Dermis blood vessel endothelial cell (primary cell): ENCODE data around the gene ANKUB1. TPM values are rescaled to one million over a fixed set of nuclear protein-coding genes. Genes with fewer than 3 reads are reported as not detected.
"Not testable (repeated sequence)": the region's sequence is repeated elsewhere in the genome, so short reads cannot be mapped to it uniquely, and the experiment has no call there.

Experiments
- DNase-seq: peaks from one replicate; pipeline ENCODE4 v3.0.0; 2010
- total RNA-seq: library from RNA; depleted of rRNA; stranded (reverse); fragments of >200 nt; gene quantifications from 2 replicates; pipeline ENCODE4 v1.2.3, GENCODE V29; 2014

The ANKUB1 gene, protein sequence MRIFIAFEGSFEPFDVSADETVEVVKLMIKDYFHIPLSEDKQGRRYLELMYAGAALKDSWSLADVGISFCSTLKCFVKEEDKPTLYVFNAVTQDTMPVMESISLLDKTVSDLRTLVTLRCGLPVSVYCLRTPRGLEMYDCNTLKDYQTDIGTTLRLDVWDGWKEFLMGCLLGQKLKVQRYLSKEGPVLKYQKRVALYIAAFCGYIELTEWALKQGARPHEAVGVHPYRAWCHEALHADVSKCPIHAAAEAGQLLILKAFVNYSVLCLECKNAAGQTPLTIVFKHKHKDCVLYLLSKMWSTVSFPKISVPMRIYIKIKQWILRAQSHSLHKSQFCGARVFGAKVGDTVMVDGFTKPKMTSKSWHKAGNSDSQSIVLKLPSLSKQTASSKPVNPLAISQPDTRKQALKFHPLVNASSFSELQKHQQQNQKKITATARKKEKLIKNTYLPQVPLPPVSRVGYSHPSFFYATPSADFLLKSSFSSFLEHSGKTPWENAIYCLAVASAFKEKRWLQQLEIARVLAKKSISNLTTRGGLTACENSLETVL
- total RNA-seq, result not detected in 2 replicates

GRCh38 chr3:149792452-149793270 lies at the start of gene ANKUB1:
Gene ANKUB1, minus strand, starts transcription at chr3:149792554. Its CDS starts 188 bp downstream, at chr3:149792366.
- no peak for DNase-seq

DNA sequence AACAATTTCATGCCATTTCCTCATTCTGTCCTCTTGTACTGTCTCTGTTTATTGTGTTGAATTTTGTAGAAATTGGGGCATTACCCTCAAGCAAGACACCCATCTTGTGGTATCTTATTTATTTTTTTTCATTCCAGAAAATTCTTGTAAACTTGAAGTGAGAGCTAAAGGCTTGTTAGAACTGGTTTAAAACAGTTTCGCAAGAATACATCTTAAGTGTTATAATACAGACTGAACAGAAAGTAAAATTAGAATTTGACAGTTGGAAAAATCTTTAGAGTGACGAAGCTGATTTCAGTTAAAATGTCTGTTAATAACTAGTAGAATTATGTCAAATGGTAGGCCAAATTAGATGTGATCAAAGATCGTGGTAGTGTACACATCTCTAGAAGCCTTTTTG lies 47.5 kb upstream of the ANKUB1 start:
- no peak for DNase-seq

- not testable (repeated sequence) for DNase-seq
Observed at GRCh38 chr3:149839469-149839868, 47.1 kb upstream of the ANKUB1 start.

- DNase-seq, result not testable (repeated sequence)
Observed at GRCh38 chr3:149838491-149838890, 46.1 kb upstream of the ANKUB1 start.

DNA sequence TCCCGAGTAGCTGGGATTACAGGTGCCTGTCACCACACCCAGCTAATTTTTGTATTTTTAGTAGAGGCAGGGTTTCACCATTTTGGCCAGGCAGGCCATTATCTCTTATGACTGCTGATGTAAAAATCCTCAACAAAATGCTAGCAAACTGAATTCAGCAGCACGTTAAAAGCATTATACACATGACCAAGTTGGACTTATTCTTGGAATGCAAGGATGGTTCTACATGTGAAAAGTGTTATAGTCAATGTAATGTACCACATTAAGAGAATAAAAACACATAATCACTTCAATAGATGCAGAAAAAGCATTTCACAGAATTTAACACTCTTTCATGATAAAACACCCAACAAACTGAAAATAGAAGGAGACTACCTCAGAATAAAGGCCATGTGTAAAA lies 40.9 kb upstream of the ANKUB1 start:
- no peak for DNase-seq

DNA sequence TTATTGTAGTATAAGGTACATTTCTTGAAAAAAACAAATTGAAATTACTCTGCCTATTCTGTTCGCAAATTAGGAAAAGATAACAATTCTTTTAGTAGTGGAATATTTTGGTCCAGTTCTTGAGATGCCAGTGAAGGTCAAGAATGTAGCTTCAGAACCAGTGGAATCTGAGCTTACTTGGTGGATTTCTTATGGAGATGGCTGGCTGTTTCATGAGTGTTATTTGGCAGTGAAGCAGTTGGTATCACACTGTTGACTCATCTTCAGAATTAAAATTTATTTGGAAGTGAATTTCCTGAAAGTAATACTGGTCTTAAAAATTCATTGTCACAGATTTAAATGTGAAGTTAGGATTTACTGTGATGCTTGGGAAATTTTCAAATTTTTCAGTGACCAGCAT lies 39.7 kb upstream of the ANKUB1 start:
- no peak for DNase-seq

- no peak for DNase-seq
Observed at GRCh38 chr3:149831321-149831720, 39.0 kb upstream of the ANKUB1 start.

DNA sequence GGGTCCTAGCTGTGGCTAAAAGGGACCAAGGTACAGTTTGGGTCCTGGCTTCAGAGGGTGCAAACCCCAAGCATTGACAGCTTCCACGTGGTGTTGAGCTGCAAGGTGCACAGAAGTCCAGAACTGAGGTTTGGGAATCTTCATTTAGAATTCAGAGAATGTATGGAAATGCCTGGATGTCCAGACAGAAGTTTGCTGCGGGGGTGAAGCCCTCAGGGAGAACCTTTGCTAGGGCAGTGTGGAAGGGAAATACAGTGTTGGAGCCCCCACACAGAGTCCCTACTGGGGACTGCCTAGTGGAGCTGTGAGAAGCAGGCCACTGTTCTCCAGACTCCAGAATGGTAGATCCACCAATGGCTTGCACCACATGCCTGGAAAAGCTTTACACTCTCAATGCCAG lies 38.5 kb upstream of the ANKUB1 start:
- no peak for DNase-seq

DNA sequence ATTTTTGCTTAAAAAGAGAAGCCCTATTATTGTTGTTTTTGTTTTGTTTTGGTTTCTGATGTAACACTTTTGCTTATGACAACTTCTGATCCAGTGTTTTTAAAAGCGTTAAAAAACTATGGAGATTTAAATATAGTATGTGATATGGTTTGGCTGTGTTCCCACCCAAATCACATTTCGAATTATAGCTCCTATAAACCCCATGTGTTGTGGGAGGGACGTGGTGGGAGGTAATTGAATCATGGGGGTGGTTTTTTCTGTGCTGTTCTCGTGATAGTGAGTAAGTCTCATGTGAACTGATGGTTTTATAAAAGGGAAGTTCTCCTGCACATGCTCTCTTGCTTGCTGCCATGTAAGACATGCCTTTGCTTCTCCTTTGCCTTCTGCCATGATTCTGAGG lies 37.3 kb upstream of the ANKUB1 start:
- DNase-seq, result not testable (repeated sequence)

GRCh38 chr3:149828390-149828789 lies 36.0 kb upstream of the ANKUB1 start:
- DNase-seq, result no peak

DNA sequence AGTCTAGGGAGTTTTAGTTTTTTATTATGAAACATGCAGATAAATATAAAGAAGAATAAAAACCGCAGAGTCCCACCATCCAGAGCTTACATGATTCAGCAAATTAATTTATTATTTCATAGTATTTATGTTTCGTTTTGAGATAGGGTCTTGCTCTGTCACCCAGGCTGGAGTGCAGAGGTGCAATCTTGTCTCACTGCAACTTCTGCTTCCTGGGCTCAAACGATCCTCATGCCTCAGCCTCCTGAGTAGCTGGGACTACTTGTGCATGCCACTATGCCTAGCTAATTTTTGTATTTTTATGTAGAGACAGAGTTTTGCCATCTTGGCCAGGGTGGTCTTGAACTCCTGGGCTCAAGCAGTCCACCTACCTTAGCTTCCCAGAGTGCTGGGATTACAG lies 34.3 kb upstream of the ANKUB1 start:
- no peak for DNase-seq

- no peak for DNase-seq
Observed at GRCh38 chr3:149820183-149820582, 27.8 kb upstream of the ANKUB1 start.

DNA sequence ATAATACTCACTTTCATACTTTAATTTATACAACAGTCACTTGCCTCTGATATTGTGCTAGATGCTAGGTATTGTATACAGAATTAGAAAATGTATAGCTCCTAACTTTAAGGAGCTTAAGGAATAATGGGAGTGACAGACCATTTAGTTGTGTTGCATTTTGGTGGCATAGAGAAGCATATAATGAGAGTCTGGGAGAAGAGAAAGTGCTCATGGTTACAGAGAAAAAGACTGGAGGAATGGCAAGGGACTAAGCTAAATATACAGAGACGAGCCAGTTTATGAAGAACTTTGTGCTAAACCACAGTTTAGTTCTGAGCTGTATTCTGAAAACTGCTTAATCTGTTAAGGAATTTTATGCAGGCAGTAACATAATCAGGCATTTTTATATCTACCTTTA lies 27.1 kb upstream of the ANKUB1 start:
- DNase-seq, result no peak

DNA sequence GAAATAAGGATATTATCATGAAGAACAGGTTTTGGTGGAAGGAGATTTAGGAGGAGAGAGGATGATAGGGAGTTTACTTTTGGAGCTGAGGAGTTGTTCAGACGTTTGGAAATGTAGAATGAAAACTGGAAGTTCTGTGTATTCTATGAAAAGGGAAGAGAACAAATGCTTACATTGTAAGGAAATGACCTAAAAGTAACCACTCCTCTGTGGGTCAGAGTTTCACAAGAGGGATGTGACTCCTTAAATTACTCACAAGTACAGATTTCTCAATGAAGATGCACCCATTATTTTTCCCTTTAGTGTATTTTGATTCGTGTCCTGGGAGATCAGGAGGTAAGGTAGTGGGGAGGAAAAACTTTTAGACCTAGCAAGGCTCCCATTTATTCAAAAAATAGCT lies 24.6 kb upstream of the ANKUB1 start:
- no peak for DNase-seq

- DNase-seq, result no peak
Observed at GRCh38 chr3:149816311-149816710, 24.0 kb upstream of the ANKUB1 start.

DNA sequence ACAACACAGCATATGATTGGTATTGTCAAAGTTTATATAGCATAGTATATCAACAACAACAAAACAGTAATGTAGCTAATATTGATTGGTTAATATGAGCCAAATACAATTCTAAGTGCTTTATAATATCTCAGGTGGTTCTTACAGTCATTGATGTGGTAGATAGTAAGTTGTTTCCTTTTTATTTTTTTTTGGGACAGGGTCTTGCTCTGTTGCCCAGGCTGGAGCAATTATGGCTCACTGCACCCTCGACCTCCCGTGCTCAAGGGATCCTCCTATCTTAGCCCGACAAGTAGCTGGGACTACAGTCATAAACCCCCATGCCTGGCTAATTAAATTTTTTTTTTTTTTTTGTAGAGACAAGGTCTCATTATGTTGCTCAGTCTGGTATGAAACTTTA lies 23.4 kb upstream of the ANKUB1 start:
- no peak for DNase-seq

DNA sequence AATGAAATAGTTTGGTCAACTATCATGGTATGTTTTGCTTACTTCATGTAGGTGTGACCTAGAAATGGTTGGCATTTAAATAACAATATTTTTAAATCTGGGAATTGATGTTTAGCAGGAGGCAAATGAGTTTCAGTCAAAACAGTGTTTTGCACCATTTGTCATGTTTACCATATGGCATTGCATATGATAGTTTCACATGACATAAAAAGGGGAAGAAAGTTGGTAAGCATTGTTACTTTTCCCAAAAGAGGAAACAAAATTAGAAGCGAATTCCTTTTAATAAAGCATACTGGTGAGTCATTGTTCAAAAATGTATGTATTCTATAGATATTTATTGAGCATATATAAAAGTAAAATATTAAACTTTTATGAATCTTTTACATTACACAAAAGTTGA lies 23.0 kb upstream of the ANKUB1 start:
- DNase-seq, result no peak

- DNase-seq, result peak; percentile 45
Observed at GRCh38 chr3:149813367-149814281, 21.3 kb upstream of the ANKUB1 start.

GRCh38 chr3:149812606-149813366 lies 20.4 kb upstream of the ANKUB1 start, which contains the start of gene RNF13:
Gene RNF13, plus strand, starts transcription at chr3:149813215. Its CDS starts 32,812 bp downstream, at chr3:149846027.
- peak; percentile 96 for DNase-seq

- DNase-seq, result no peak
Observed at GRCh38 chr3:149812165-149812605, 19.8 kb upstream of the ANKUB1 start.

DNA sequence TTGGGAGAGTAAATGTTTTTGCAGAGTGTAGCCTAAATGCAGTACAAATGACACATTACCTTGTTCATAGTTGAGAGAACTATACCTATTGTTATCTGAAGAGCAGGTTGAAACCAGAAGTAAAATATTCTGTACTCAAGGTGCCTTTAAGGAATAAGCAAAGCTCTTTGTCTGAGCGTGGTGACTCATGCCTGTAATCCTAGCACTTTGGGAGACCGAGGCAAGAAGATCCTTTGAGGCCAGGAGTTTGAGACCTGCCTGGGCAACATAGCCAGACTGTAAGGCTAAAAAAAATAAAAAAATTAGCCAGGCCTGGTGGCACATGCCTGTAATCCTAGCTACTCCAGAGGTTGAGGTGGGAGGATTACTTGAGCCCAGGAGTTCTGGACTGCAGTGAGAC lies 18.5 kb upstream of the ANKUB1 start:
- no peak for DNase-seq

- DNase-seq, result no peak
Observed at GRCh38 chr3:149809699-149810098, 17.3 kb upstream of the ANKUB1 start.
